RKO (cell line): ENCODE results near the gene HOXB13.
"Not testable (repeated sequence)": the region's sequence is repeated elsewhere in the genome, so short reads cannot be mapped to it uniquely, and the experiment has no call there.

Source experiments
- DNase-seq: peaks from one replicate; pipeline ENCODE4 v3.0.0-alpha.2; 2016; ENCODE audit warnings: low spot score

HOXB13 gene

DNA sequence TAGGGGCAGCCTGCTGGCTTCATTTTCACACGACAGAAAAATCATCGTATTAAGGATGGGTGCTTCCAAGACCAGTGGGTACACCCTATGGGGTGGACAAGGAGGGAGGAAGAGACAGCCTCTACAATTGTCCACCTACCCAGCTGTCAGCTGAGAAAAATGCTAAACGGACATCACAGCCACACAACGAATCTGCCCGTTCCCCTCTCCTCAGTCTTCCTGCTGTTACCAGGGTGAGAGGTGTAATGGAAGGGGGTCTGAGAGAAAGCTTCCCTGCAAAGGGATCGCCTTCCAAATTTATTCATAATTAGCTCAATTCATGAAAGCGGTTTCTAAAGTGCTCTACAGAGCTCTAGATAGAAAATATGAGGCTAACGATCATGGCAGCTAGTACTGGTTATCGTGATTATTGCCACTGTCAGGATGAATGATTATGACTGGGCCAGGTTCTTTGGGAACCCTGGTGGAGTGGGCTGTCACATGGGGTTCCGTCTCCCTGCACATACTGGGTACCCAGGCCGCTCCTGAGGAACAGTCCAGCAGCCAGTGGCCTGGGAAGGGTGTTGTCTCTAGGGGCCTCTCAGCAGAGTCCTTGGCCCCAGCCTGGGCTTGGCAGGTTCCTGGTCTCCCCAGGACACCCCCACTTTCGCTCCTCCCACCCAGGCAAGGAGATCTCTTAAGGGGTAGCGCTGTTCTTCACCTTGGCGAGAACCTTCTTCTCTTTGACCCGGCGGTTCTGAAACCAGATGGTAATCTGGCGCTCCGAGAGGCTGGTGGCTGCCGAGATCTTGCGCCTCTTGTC is 2.2 kb downstream of the HOXB13 start:
- DNase-seq = no peak

DNA sequence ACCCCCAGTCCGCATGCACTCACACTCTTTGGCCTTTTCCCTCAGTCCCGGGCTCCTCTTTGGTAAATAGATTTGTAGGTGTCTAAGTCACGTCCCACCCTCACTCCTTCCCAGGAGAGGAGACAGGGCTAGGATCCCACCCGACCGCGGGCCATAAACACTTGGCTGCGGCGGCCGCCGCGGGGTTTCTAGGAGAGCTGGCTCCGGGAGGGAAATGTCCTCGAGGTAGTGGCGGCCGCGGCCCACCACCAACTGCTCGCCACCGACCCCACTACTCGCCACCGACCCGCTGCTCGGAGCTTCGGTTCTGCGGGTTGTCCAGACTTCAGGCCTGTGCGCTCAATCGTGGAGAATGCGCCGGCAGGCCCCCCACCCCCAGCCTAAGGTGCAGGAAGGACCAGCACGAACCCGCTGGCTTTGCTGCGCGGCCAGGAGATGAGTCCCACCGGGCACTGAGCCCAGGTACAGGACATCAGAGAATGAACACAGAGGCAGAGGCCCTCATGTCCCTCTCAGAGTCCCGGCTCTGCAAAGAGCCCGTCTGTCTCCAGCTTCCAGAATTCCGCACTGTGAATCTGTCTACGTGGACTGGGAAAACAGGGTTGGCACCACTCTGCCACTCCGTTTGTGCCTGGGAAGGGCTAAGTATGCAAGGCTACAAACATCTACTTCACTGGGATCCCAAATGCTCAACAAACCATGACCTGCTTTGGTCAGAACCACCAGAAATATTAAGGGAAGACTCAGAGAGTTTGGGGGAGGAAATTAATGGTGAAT is 3.1 kb downstream of the HOXB13 start:
- no peak for DNase-seq

DNA sequence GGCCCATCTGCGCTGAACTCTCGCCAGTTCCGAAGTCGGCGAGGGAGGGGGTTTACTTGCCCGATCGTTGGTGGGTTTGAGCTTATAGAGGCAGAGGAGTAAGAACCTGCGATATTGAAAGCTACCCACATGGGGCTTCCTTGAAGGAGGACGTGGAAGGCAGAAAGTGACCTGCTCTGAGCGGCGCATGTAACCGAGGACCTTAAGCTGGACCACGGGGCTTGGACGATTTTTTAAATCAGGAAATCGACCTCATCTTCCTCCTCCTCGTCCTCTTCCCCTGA is 3.6 kb downstream of the HOXB13 start:
- DNase-seq = no peak

DNA sequence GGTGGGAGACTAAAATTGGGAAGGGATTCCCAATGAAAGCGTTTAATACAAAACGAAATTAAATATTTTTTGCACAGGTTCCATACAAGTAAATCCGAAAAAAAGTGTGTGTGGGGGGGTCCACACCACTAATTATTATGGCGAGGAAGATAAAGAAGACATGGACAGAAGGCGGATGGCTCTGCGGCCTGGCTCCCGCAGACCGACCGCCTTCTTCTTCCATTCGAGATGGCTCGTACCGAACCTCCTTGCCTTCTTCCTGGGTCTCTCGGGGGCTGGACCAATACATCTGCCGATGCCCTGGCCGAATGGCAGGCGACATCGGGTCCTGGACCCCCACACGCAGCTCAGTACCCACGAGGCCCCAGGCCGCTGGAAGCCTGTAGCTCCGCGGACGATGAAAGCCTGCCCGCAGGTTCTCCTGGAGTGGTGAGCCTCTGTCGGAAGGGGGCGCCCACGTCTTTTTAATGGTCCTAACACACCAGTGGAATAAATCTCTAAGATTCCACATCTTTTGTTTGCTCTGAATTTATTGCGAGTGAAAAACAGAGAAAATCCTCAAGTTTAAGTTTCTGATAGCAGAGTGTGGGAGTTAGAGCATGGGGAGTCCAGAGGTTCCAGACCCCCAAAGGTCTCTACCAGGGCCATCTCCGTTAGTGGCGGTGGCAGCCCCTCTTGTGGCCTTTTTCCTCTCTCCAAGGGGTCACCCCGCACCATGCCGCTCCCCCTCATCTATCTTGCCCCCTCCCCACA is 4.1 kb downstream of the HOXB13 start:
- peak; percentile 56 for DNase-seq

DNA sequence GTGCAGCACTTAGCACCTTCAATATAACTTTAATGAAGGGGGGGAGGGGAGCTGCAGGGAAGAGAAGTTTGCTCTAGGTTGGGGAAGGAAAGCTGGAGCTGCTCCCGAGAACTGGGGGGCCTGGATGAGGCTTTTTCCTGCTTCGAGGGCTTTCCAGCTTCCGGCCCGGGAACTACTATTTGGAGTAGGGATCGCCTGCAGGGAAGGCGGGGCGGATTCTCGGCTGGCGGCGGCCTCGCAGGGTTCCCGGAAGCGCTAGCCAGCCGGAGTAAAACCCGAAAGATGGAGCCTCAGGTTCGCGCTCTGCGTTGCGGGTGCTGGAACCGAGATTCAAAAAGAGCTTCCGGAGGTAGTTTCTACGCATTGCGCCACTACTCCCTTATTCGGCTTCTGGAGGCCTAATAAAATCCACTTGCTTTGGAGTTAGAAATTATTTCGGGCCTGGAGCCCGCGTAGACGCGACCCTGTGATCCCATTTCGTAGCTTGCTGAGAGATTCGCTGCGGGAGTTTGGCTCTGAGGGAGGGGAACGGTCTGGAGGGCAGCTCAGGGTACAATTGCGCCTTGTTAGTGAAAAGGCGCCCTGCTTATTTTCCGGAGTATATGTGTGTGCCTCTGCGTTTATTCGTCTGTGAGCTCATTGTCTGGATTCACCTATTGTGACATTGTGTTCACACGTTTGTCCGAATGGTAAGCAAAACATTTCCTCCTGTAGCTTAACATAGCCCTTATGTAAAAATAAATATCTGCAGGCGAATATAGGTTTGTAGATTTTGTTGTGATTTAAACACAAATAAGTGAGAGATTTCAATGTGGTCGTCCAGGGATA is 4.9 kb downstream of the HOXB13 start:
- no peak for DNase-seq

DNA sequence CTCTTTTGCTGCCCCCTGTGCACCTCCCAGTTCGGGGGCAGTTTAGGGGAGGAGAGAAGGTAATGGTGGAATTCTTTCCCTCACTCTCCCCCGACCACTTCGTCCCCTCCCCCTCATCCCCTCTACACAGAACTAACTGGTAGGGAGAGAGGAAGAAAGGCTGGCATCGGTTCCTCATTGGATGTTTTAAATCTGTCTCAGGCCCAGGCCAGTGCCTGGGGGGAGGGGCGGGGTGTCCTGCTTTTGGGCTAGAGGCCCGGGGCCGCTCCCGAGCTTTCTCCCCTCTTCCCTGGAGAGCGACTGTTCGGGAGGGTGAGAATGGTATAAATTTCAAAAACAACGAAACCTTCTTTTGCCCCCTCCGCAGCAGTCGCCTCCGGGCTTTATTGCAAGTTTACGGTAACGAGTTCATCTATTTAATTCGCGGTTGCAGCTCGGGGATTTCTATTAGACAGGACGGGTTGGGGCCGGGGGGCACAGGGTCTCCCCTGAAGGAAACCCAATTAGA is 5.6 kb downstream of the HOXB13 start, which contains the start of gene PRAC2:
Gene PRAC2 (plus strand): TSS at position 271 of the 508 bp plus-strand sequence. CDS start 1,226 bp downstream, outside the sequence.
- DNase-seq = no peak

DNA sequence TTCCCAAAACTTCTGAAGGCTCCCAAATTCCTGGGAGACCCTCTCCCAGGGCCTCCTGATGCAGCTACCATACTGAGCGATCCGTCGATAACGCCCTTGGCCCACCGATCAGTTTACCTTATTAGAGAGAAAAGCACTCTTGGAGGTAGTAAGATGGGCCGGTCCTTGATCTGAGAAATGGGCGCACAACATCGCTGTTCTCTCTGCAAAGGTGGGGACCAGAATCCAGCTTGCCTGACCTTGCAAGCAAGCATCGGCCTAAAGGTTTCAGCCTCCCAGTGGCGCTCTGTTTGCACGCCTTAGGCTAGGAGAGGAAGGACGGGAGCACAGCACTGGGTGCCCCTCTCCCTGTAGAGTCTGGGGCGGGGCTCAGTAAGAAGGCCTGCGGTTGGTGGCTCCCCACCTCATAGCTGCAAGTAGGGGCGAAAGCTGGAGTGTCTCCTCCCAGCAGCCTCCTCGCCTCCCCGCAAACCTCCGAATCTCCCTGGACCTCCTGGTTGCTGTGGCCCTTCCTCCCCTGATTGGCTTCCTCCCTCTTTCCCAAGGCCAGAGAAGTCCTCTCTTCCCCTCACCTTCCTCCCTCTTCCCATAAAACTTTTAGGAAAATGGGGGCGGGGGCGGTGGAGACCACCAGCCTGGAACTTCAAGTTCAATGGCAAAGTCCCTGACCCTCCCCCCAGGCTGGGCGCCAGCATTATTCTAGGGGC is 6.2 kb downstream of the HOXB13 start, which contains the start of gene PRAC1:
Gene PRAC1 (minus strand): TSS at position 318 of the 707 bp plus-strand sequence. CDS start 126 bp downstream, at position 192.
- no peak for DNase-seq

DNA sequence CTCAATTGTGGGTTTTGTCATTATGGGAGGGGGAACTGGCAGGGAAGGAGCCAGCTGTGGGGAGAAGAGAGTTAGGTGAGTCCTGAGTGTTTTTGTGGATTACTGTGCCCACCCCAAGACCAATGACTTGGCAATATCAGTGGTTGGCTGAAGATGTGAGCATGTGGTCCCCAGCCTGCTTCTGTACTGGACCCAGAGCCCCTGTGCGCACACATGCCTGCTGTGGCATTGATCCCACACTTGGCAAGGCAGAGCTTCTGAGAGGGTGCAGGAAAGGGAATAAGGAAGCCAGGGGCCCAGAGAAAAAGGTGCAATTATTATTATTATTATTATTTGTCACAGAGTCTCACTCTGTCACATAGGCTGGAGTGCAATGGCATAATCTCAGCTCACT is 7.5 kb downstream of the HOXB13 start:
- DNase-seq = no peak

DNA sequence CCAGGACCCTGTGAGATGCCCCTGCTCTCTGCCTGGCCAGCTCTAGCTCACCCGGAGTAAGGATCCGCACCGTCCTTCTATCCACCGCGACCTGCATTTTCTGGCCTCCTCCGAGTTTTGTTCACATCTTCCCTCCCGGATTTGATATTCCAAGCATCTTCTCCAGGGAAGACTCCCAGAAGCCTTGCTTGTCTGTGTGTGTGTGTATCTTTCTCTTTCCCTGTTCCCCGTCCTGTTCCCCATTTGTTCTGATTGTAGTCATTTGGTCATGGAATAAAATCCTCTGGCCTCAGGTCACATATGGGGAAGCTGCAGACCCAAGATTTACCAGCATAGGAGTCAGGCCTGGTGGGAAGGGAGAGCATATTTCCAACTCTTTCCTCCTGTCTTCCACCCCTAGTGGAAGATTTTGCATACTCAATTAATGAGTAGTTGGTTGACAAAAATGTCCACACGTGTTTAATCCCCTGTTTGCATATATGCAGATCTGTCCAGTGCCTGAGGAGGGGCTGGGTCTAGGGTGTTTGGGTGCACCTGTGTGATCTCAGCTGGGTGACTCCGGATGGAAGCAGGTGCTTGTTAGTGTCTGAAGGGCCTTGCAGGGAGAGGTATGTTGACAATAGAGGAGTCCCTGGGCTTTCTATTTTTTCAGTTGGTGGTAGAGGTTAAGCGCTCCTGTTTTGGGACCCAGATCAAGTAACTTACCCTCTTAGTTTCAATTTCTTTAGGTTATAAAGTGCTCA is 8.1 kb downstream of the HOXB13 start:
- peak; percentile 44 for DNase-seq

DNA sequence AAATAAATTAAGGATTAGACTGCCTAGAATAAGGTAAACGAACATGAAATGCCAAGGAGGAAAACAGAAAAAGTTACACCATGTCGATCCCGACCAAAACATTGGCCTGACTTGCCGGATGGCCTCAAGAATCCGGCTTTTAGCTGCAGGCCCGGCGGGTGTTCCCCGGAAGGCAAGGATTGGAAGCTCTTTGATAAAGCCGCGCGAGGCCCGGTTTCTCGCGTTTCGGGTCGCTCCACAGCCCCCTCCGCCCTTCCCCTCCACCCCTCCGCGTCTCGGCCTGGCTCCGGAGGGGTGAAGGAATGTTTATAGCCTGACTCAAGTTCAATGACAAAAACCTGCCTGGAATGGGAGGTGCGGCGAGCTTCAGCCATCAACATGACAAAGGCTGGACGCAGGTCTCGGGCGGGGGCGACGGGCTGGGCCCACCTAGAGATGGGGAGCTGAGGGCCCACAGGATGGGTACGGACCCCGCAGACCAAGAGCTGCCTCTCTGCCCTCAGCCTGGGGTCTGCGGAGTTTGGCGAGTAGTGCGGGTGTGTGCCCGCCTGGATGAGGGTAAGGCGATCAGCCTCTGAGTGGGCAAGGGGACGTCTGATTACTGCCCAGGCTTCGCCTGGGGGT is 8.8 kb downstream of the HOXB13 start:
- DNase-seq = peak; percentile 55

DNA sequence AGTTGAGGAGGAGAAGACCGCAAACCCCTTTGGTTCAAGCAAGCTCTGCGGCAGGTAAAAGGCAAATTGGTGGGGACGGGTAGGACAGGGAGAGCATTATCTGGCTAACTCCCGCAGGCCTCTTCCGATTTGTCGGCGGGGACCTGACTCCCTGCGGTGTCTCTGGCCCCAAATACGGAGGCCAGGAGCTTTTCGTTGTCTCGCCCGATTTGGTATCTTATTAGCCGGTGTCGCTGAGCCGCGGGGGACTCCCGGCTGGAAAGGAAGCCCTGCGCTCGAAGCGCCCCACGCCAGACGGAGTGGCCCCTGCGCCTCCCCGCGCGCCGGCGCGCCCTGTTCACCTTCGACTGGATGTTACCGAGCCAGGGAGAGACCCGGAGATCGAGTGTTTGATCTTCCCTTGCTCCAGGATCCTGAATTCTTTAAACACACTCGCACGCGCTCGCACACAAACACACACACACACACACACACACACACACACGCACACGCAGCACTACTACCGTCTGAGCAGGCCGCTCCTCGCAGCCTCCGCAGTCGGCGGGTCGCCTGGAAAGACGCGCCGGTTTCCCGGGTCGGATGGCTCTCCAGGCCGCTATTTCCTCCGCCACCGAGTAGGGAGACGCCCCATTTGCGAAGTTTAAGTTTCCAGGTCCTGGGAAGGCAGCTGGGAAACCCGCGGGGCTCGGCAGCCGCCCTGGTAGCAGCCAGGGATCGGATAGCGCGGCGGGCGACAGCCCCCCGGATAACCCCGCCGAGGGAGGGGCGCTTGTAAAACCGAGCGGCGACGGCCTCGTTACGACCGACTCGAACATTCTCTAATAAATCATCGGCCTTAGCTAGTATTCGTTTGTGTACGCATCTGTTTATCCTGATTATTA is 9.5 kb downstream of the HOXB13 start:
- peak; percentile 15 for DNase-seq

DNA sequence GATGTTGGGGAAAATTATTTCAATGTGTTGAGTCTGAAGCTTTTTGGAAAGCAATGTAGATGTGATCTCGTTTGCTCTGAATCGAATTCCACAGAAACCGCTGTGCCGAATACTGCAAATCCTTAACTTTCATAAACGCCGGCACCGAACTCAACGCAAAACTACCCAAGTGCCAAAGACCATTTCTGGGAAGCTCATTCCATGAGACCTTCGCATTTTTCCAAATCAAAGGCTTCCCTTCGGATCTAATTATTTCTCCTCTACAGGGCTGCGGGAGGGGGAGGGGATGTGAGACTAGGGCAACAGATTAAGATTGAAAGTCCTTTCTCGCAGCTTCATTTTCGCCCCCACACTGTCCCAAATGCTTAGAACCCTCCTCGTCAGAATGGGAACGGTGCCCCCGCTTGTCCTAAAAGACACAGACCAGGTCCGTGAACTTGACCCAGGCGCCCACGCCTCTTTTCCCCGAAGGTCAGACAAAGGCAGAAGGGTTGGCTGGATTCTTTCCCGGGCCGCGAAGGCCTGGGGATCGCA is 10.3 kb downstream of the HOXB13 start:
- peak; percentile 34 for DNase-seq

DNA sequence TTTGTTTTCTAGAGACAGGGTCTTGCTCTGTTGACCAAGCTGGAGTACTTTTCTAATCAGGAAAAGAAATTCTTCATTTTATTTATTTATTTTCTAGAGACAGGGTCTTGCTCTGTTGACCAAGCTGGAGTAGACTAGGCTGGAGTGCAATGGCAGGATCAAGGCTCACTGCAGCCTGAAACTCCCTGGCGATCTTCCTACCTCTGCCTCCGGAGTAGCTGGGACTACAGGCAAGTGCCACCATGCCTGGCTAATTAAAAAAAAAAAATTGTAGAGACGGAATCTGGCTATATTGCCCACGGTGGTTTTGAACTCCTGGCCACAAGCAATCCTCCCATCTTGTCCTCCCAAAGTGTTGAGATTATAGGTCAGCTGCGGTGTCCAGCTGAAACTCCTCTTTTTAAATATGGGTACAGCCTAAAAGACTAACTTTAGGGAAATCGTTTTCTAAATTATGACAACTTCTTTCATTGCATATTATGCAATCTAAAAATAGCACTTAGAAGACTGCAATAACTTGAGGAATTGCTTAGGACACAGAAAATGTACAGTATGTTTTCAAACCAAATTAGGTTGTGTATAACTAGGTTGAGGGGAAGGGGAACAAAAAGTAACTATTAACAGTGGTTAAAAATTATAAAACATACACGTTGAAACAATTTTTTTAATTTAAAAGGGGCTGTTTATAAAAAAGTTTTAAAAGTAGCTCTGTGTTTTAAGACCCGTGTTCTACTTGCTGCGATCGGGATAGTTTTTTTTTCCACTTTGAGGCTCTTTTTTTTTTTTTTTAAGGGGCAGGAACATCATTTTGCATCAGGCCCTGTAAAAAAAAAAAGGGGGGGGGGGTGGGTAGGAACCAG is 11.0 kb downstream of the HOXB13 start:
- no peak for DNase-seq

DNA sequence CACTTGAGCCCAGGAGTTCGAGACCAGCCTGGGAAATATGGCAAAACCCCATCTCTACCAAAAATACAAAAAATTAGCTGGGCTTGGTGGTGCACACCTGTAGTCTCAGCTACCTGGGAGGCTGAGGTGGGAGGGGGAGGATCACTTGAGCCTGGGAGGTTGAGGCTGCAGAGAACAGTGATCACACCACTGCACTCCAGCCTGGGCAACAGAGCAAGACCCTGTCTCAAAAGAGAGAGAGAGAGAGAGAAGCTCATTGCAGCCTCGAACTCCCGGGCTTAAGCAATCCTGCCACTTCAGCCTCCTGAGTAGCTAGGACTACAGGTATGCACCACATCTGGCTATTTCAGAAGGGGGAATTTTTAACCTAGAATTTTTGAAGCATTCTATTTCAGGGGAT is 12.0 kb downstream of the HOXB13 start:
- DNase-seq = not testable (repeated sequence)

DNA sequence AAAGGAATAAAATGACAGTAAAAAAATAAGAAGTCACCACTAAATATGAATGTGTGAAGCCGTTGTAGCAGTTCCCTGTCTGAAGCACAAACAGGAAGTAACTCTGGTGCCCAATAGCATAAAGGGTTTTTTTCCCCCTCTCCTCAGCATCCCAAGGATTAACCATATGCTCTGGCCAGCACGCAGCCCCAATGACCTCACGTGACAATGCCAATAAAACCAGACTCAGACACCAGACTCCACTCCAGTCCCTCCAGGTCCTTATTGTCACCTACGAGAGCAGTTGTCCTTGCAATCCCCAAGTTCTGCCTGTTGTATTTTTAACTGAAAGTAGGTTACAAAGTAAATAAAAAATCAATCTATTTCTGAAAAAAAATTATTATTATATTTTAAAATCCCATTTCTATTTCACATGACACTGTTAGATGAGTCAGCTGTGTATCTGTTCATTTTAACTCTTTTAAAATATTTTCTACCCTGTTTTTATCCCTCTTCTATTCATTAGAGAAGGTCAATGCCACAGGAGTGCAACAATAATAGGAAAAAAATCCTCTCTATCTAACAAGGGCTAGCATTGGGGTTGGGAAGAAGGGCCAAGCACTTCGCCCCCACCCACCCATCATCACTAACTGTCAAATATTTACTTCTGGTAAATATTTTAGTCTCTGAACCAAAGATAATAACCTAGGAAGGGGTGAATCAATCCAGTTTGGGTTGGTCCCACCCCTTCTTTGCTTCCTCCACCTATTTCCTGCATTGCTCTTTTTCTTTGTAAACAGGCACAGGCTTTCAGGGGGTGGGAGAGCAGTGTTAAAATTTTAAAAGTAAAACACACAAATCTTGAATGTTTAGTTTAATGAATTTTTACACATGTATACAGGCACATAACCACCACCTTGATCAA is 12.8 kb downstream of the HOXB13 start:
- DNase-seq = no peak

DNA sequence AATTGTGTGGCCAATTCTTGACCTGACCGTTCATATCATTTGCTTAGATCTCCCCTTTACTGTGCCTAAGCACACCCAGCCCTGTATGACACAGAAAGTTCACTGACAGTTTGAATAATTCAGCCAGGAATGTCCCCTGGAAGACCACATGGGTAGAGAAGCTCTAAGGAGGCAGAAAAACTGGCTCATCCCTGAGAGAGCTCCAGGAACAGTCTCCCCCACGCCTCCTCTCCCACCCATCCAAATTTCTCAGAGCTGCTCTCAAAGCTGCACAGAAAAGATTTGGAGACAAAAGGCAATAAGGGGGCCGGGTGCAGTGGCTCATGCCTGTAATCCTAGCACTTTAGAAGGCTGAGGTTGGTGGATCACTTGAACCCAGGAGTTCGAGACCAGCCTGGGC is 17.4 kb downstream of the HOXB13 start:
- no peak for DNase-seq
